ENCODE measurements around the gene RNH1. TPM values are rescaled to one million over a fixed set of nuclear protein-coding genes. Genes with fewer than 3 reads are reported as not detected.

Gene RNH1
- total RNA-seq, 1 experiment from 2014 or later: 60.0 TPM

GRCh38 chr11:528166-528814, 21.2 kb upstream of the RNH1 start:
- no peak overlapping the region for H3K4me3 Mint-ChIP-seq
- TF ChIP-seq, protein P1, sequence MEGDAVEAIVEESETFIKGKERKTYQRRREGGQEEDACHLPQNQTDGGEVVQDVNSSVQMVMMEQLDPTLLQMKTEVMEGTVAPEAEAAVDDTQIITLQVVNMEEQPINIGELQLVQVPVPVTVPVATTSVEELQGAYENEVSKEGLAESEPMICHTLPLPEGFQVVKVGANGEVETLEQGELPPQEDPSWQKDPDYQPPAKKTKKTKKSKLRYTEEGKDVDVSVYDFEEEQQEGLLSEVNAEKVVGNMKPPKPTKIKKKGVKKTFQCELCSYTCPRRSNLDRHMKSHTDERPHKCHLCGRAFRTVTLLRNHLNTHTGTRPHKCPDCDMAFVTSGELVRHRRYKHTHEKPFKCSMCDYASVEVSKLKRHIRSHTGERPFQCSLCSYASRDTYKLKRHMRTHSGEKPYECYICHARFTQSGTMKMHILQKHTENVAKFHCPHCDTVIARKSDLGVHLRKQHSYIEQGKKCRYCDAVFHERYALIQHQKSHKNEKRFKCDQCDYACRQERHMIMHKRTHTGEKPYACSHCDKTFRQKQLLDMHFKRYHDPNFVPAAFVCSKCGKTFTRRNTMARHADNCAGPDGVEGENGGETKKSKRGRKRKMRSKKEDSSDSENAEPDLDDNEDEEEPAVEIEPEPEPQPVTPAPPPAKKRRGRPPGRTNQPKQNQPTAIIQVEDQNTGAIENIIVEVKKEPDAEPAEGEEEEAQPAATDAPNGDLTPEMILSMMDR (conservative IDR thresholded peaks at IDR 0.05): no peak
- no peak overlapping the region for H2BK120ac ChIP-seq (ENCODE audit: low read depth, low read length, poor library complexity, severe bottlenecking)

More at GRCh38 chr11:528166-528814, 21.2 kb upstream of the RNH1 start:
- Histone ChIP-seq H4K91ac (ENCODE audit: insufficient read length, low read depth, low read length) (no peak overlapping the region), H3K27ac (ENCODE audit: insufficient read length, low read depth, low read length) (no peak overlapping the region), H3K23ac (ENCODE audit: insufficient read length, low read depth, low read length) (no peak overlapping the region), H3K4me1 (ENCODE audit: insufficient read depth, low read length) (no peaks in the 10 kb centered on the region), H2BK15ac (ENCODE audit: low read depth, low read length) (no peak overlapping the region), H3K23me2 (ENCODE audit: insufficient read length, low read depth, low read length, poor library complexity, severe bottlenecking) (no peaks in the 10 kb centered on the region), H3K79me1 (ENCODE audit: insufficient read depth, low read depth, low read length, poor library complexity, severe bottlenecking) (no peaks in the 10 kb centered on the region), H4K20me1 (ENCODE audit: control insufficient read depth, insufficient read depth, insufficient read length) (no peaks in the 10 kb centered on the region), H3K9ac (ENCODE audit: extremely low read depth, insufficient read length, low read length) (no peak overlapping the region), H3K4me2 (ENCODE audit: insufficient read depth, insufficient read length, low read length) (no peak overlapping the region), H2BK12ac (ENCODE audit: insufficient read length, low read depth, low read length) (no peak overlapping the region), H2AK5ac (ENCODE audit: insufficient read length, low read length) (no peak overlapping the region), H3K9me3 (ENCODE audit: control insufficient read depth, low read depth, low read length) (no peaks in the 10 kb centered on the region), H3K4ac (ENCODE audit: low read depth, low read length) (no peak overlapping the region), H3K79me2 (ENCODE audit: insufficient read depth, low read length) (no peaks in the 10 kb centered on the region), H3K18ac (ENCODE audit: insufficient read length, low read depth, low read length) (no peak overlapping the region), H2BK5ac (ENCODE audit: insufficient read length, low read length) (no peak overlapping the region), H3T11ph (ENCODE audit: low read length) (no peak overlapping the region), H4K8ac (replicated peaks; ENCODE audit: insufficient read length, low read depth, low read length) (no peak overlapping the region), H2AFZ (ENCODE audit: low read length) (no peak overlapping the region), H4K5ac (ENCODE audit: insufficient read length, low read depth, low read length) (no peak overlapping the region), H3K14ac (ENCODE audit: insufficient read depth, low read length) (no peak overlapping the region), H3K27me3 (ENCODE audit: insufficient read depth, low read length) (no peaks in the 10 kb centered on the region), H3K56ac (ENCODE audit: insufficient read length, low read depth, low read length) (no peak overlapping the region), H2BK20ac (ENCODE audit: low read depth, low read length, poor library complexity, severe bottlenecking) (no peak overlapping the region)
- peaks cover 2% of the 10 kb centered on the region for H3K27me3 Mint-ChIP-seq (ENCODE audit: low read depth)
- DNase-seq: no peak
- H3K36me3 Mint-ChIP-seq (ENCODE audit: insufficient read depth in 1 of 3, low read depth in 3 of 3): peaks cover 6 to 10% (median 8%) of the 10 kb centered on the region in 3 experiments; a peak in 6 of 7 replicates
- H3K9me3 Mint-ChIP-seq: peaks cover 4 to 5% of the 10 kb centered on the region in 2 experiments; a peak in 3 of 5 replicates
- no CpG with 5 or more reads among the region's 30 CpGs for WGBS (ENCODE audit: extremely low coverage, insufficient read length, low lambda C conversion rate)
- H3K27ac Mint-ChIP-seq: no peak overlapping the region; a peak in 1 of 7 replicates
- no peaks in the 10 kb centered on the region for H3K4me1 Mint-ChIP-seq
